GM18517 (cell line): ENCODE measurements around the gene PRTG.
A peak's percentile ranks its signal among the peaks of the same experiment; 100 is the strongest.
"Not testable (repeated sequence)": the region's sequence is repeated elsewhere in the genome, so short reads cannot be mapped to it uniquely, and the experiment has no call there.

Source experiments
- ATAC-seq: cut with Tn5 transposase; IDR thresholded peaks from one replicate; pipeline ENCODE4 v1.9.1; 2021; ENCODE audit warnings: mild to moderate bottlenecking, moderate library complexity; ENCODE audit not compliant: unreplicated experiment

PRTG gene

DNA sequence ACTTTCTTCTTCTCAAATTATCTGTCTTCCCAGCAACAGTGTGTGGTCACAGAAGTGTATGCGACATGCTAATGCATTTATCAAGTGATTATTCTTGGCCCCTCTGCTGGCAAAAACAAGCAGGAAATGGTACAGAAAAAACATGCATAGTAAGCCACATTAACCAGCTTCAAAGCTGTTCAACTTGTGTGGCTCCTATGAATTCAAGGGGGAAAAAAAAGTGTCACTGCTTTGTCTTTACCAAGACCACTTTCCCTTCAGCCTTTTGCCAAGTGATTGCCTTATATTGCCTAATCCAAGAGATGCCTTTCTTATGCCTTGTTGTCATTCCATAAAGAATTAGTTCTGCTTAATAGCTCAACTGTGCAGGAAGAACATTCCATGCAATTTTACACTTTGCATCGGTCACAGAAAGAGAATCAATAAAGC, 39.1 kb downstream of the PRTG start:
- ATAC-seq: no peak

DNA sequence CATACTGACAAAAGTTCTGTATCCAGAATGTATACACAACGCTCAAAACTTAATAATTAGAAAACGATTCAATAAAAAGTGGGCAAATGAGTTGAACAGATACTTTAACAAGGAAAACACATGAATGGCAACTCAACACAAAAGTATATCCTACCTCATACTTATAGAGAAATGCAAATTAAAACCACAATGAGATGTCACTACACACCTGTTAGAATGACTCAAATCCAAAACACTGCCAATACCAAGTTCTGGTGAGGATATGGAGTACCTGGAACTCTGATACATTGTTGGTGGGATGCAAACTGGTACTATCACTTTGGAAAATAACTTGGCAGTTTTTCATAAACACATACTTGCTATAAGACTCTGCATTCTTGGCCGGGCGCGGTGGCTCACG, 42.1 kb downstream of the PRTG start:
- ATAC-seq: no peak

DNA sequence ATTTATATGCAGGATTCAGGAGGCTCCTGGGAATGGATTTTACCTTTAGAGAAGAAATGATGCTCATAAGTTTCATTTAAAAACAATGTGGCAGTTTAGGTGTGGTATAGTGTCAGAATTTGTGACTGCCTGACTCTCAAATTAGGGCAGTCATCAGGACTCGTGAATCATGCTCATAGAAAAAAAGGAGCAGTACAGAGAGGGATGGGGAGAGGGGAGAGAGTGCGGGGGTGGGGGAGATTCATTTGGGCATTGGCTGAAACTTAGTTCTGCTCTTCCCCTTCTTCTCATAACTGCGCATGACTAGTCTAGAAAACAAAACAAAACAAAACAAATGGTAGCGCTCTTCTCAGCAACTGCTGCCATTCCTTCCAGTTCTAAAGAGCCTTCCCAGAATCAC, 44.3 kb downstream of the PRTG start:
- ATAC-seq: no peak

DNA sequence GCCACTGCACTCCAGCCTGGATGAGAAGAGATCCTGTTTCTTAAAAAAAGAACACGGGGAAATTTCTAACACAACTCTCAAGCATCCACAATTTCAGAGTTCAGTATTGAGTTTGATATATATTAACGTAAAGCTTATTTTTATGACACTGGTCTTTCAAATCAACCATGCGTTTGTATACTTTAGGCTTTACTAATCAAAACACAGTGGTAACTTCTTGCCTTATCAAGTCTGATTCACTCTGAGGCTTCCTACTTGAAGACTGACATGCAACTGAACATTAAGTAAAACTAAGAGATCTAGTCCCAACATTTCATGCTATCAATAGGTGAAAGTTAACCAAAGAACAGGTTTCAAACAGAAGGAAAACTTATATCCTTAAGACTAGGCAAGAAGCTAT, 46.7 kb downstream of the PRTG start:
- ATAC-seq: no peak

DNA sequence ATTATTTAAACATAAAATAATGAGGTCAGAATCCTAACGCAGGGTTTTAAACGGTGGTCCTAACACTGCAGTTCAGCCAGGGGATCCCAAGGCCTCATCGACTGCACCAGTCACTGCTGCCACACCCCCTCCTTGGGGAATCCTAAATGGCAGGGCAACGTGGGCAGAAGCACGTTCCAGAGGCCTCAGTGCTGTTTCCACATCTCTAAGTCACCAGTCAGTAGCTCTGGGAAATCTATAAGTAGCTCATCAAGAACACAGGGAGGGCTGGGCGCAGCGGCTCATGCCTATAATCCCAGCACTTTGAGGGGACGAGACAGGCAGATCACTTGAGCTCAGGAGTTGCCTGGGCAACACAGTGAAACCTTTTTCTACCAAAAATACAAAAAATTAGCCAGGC, 47.5 kb downstream of the PRTG start:
- ATAC-seq: no peak

DNA sequence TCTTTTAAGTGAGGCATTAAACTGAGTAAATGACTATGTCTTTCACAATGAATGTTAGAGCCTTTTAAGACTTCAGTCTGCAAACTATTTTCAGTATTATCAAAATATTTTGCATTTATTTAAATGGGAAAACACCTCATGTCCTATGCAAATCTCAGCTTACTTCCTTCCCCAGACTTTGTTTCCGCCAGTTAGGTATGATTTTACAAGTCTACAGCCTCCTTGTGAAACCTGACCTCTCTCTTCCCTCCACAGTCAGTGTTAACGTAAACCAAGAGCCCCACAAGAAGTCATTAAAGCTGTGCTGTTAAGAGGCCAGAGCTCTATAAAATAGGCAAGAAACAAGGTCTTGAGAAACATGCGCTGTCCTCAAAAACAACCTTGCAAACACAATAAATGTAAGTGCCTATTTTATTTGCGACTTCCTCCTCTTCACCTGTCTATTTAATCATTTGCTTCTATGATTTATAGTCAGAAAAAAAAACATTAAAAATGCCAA, 48.3 kb downstream of the PRTG start:
- peak; percentile 93 for ATAC-seq

DNA sequence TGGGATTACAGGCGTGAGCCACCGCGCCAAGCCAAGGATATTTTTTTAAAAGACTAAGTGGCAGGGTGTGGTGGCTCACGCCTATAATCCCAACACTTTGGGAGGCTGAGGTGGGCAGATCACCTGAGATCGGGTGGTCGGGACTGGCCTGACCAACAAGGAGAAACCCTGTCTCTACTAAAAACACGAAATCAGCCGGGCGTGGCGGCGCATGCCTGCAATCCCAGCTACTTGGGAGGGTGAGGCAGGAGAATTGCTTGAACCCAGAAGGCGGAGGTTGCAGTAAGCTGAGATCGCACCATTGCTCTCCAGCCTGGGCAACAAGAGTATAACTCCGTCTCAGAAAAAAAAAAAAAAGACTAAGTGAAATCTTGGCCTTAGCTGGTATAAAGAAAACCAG, 49.8 kb downstream of the PRTG start:
- ATAC-seq: not testable (repeated sequence)

DNA sequence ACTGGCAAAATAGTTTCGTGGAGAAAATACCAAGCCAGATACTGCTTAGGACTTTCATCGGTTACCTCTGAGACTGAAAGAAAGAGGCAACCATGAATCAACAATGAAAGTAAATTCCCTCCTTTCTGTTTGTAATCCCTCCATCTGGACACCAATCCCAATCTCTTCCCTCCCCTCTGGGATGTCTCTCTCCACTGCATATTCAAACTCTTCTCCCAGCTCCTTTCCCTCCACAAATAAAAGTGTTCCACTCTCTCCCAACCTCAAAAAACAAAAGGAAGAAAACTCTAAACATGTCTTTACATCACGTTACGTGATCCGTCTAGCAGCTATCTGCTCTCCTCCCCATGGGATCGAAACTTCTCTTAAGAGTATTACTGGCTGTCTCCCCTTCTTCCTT, 55.2 kb downstream of the PRTG start:
- no peak for ATAC-seq

DNA sequence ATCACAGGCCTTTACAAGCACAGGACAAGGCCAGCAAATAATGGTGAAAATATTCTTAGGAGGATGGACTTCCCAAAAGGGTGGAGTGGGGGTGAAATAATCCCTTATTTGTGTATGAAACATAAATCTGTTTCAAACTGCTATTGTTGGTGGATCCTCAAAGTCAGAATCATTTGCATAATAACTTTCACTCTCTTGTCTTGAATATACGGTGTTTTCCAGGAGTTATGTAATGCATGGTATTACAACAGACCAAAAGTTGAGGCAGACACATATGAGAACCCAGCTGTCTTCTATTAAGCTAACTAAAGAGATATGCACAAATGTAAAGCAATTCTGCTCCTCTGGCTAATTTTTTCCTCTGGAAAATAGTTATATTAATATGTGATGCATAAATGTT, 57.7 kb downstream of the PRTG start:
- peak; percentile 86 for ATAC-seq

DNA sequence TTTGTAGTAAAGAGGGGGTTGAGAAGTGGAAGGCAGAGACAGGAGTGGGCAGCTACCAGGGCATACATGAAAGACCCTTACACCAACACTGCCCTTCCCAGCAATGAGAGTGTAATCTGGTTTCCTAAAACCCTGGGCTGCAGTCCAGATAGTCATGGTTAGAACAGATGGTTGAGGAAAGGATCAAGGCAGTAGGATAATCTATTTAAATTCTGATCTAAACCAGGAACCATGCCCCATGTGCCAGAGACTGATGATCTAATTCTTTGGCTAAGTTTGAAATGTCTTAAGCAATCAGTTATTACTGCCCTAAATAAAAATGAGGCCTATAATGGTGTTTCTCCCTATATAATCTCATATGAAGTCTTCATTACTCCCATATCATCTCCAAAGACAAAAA, 59.6 kb downstream of the PRTG start:
- no peak for ATAC-seq

DNA sequence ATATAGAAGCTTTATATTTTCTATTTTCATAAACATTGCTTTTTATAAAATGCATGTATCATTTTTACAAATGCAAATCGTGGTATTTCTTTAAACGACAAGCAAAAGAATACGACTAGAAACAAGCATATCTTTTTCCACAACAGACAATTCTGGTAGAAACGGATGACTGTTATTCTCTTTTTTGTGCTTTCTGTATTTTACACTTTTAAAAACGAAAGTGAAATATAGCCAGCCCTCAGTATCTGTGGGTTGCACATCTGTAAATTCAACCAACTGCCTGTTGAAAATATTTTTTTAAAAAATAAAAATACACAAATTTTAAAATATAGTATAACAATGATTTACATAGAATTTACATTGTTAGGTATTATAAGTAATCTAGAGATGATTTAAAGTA, 61.3 kb downstream of the PRTG start:
- peak; percentile 68 for ATAC-seq

DNA sequence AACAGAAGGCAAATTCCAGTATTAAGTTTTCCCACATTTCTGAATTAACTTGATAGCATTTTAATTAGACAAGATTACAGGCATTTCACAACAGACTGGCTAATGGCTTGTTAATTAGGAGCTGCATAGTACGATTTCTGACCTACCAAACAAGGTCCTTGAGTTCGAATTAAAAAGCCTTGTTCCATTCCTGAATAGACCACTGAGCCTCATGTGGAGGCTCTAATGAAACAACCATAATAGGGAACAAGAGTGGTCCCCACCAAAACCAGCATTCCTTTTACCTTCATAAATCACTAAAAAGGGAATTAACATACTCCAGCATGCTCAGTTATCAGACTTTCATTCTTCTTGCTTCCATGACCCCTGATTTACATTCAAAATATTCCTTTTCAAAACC, 66.4 kb downstream of the PRTG start:
- no peak for ATAC-seq

DNA sequence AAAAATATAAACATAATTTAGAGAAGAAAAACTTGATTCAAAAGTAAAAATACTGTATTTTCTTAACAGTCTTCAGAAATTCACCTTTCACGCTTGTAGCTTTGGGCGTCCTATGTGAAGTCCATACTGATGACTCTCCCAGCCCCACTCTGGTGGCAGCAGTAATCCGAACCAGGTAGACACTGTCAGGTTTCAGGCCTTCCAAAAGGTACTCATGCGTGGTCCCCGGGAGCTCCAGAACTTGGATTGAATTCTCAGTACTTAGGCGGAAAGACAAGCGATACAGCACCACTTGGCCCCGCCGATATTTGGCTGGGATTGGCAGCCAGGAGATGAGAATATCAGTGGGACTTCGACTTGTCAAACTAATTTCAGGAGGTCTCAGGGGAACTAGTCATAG, 69.7 kb downstream of the PRTG start:
- no peak for ATAC-seq

DNA sequence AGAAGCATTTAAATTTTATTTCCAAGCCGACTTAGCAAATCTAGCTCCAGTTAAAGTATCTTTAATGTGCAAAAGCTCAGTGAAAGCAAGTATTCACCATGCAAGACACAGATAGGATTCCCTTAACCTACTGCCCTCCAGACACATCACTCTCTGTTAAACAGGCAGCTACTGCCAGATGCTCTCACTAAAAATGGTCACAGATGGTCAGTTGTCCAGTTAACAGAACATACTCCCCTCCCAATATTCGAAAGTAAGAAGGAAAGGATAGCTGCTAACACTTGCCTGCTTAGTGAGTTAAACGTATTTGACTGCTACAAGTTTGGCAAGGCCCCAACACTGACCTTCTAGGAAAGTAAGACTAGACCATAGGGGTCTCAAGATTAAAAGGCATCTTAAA, 73.7 kb downstream of the PRTG start:
- ATAC-seq: no peak

DNA sequence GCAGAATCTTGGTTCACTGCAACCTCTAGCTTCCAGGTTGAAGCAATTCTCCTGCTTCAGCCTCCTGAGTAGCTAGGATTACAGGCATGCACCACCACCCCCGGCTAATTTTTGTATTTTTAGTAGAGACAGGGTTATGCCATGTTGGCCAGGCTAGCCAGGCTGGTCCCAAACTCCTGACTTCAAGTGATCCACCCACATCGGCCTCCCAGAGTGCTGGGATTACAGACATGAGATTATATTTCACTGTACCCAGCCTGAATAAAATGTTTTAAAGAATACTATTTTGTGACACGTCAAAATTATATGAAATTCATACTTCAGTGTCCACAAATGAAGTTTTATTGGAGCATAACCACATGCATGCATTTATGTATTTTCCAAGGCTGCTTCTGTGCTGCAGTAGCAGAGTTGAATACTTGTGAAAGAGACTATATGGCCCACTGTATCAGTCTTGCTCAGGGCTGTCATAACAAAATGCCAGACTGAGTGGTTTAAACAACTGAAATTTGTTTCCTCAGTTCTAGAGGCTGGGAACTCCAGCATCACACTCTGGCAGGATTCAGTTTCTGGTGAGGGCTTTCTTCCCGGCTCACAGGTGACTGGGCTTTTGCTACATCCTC, 77.2 kb downstream of the PRTG start:
- ATAC-seq: no peak

DNA sequence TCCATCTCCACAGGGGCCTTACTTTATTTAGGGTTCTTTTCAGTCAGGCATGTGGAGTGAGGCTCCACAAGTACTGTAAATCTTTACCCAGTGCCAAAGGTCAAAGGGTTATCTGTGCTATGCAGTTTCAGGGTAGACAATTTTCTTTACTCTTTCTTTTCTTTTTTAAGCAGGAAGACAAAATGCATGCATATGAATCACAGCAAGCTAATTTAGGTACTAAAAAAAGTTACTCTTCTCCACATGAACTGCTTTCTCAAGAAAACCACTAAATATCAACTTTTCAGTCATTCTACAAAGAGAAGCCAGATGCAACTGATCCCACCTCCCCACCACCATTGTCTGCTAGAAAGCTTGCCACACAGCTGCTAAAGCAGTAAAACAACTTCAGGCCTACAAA, 81.5 kb downstream of the PRTG start:
- ATAC-seq: no peak

DNA sequence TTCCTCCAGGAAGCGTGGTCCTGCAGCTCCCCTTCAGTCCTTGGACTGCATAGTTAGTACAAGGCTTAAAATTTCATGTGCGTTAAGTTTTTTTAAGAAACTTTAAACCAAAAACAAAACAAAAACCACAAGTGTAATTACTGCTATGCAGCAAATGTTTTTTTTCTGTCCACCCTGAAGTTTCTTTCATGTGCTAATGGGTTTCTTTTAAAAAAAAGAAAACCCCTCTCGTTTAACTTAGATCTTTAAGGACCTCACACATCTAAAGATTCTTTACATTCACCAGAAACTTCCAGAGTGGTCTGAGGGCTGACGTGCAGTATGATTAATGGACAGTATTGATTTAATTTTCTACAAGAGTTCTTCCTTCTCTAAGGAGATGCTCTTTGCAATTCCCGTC, 82.8 kb downstream of the PRTG start:
- ATAC-seq: no peak

DNA sequence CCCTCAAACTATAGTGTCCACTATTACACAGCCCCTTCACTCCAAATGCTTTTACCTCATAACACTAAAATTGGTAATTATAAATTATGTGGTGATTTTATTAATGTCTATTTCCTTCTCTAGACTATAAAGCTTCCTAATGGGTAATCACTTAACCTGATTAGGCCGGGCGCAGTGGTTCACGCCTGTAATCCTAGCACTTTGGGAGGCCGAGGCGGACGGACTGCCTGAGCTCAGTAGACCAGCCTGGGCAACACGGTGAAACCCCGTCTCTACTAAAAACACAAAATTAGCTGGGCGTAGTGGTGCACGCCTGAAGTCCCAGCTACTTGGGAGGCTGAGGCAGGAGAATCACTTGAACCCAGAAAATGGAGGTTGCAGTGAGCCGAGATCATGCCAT, 83.5 kb downstream of the PRTG start:
- ATAC-seq: no peak

DNA sequence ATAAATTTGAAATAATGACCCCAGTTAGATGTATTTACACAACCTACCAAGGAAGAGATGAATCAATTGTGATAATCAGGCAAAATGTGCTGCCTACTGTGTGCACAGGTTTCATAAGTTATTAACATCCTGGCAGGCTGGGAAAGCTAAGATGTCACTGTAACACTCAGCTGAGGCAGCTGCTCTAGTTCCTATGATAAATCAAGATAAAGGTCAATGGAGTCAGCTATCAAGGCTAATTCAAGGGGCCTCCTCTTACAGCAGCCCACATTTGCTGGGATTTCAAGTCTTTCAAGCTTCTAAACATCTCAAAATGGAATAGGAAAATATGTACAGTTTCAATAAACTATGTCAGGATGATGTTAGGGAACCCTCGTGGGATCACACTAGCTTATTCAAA, 84.1 kb downstream of the PRTG start:
- no peak for ATAC-seq

DNA sequence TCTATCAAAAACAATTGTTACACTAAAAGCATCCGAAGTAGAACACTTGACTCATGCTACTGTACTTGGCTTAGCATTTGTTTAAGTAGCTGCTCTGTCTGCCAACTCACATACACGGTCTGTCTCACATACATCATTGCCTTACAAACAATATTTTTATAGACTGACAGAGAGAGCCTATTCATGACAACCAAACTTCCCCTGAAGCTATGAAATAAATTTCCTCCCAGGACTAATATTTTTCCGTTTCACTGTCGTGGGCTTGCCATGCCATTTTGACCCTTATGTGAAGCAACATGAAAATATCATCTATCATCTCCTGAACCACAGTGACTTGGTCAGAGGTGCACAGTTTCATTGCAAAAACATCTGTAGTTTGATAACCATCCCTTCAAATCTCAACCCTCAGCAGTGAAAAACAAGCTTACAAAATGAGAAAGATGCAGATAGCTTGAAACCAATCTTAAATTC, 88.4 kb downstream of the PRTG start:
- ATAC-seq: no peak

DNA sequence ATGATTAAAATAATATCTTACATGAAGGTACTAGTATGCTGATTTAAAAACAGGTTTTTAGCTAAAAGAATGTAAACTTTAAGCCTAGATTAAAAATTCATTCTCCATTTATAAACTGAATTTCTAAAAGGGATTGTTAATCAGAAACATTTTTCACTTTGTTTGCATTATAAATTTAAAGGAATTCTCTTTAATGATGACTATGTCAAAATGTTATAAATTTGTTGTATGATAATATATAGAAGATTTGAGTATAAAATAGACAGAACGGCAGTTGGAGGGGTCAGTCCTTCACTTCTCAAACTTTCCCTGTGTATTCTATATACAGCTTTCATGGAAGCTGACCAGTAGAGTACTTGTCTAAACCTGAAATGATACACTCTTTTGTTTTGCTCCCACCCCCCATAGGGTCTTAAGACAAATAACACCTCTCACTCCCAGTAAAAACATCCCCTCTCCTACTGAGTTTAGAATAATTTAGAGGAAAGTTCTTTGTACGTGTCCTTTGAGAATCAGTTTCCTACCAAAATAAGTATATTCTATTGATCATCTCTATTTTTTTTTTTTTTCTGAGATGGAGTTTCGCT, 90.0 kb downstream of the PRTG start:
- no peak for ATAC-seq

DNA sequence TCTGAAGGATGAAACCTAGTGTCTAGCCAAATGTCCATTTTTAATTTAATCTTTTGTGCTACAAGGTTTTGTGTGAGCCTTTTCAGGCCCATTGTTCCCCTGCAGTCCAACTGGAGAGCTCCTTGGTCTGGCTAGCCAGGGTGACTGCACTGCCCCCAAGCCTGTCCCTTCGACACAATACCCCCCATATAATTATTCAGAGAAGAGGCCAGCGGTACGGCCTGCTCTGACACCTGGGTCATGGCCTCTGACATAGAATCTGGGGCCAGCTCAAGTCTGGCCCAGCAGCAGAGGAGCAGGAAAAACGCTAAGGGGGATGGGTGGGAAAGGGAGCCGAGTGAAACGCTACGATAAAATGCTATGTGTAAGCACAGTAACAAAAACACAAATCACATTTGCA, 90.6 kb downstream of the PRTG start:
- ATAC-seq: no peak

DNA sequence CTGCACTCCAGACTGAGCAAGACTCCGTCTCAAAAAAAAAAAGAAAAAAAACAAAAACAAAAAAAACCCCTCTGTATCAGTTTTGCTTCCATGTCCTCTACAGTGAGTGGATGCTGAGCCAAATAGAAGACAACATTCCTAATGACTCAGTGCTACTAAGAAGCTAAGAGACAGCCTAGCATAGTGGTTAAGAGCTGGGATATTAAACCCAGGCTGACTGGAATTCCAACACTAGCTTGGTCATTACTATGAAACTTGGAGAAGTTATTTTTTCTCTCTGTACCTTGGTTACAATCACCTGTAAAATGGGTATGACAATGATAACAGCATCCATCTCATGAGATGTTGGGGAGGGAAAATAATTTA, 93.9 kb downstream of the PRTG start:
- no peak for ATAC-seq
